22Rv1 (cell line): Measurements from ENCODE around the gene MFSD2B.

Experiments used
- CTCF ChIP-seq: fragments of 450-650 bp; IDR thresholded peaks from 2 replicates; pipeline ENCODE4 v1.5.1; 2017; ENCODE audit warnings: mild to moderate bottlenecking
- ZFX ChIP-seq: fragments of 450-650 bp; IDR thresholded peaks from 2 replicates; pipeline ENCODE4 v1.6.1; 2017; ENCODE audit warnings: antibody characterized with exemption, borderline replicate concordance

- TF ChIP-seq CTCF, result no peak
- TF ChIP-seq ZFX, result no peak
Measured at GRCh38 chr2:24051833-24052232, 41.9 kb downstream of the MFSD2B start.
